ENCODE results near the gene DRAM2.

DRAM2 gene

DNA sequence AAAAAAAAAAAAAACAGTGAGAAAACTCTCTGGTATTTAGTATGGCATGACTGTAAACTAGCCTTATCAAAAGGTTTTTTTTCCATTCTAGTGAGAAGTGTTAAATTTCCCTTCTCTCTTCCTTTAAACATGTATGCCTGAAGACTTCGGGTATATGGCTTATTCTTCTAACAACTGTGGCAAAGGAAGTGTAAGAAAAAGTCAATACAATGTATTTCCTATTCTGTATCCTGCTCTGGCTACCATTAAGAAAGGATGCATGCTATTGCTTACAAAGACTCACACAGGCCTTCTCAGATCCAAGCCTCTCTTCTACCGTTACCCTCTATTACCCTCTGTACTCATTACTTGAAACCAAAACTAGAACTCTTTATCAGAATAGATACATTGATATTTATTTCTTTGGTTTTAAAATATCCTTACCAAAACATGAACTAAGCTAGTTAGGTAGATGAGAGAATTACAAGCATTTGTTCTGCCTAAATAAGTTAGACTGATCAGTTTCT lies 8.5 kb upstream of the DRAM2 start:
- Histone ChIP-seq H3K27me3 (no peaks in the 10 kb centered on the region), H3K4me3 (ENCODE audit: low read depth in 1 of 2, low read length in 1 of 2) (no peak overlapping the region), H3K27ac (no peak overlapping the region), H3K4me1 (ENCODE audit: control insufficient read depth in 1 of 2, insufficient read depth in 1 of 2, low read depth in 1 of 2, low read length in 1 of 2) (peaks cover 0 to 5% of the 10 kb centered on the region in 2 experiments), H3K9me3 (no peaks in the 10 kb centered on the region), H3K36me3 (peaks cover 57% of the 10 kb centered on the region)
- TF ChIP-seq, protein P1, sequence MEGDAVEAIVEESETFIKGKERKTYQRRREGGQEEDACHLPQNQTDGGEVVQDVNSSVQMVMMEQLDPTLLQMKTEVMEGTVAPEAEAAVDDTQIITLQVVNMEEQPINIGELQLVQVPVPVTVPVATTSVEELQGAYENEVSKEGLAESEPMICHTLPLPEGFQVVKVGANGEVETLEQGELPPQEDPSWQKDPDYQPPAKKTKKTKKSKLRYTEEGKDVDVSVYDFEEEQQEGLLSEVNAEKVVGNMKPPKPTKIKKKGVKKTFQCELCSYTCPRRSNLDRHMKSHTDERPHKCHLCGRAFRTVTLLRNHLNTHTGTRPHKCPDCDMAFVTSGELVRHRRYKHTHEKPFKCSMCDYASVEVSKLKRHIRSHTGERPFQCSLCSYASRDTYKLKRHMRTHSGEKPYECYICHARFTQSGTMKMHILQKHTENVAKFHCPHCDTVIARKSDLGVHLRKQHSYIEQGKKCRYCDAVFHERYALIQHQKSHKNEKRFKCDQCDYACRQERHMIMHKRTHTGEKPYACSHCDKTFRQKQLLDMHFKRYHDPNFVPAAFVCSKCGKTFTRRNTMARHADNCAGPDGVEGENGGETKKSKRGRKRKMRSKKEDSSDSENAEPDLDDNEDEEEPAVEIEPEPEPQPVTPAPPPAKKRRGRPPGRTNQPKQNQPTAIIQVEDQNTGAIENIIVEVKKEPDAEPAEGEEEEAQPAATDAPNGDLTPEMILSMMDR (IDR thresholded peaks at IDR 0.05) = no peak

DNA sequence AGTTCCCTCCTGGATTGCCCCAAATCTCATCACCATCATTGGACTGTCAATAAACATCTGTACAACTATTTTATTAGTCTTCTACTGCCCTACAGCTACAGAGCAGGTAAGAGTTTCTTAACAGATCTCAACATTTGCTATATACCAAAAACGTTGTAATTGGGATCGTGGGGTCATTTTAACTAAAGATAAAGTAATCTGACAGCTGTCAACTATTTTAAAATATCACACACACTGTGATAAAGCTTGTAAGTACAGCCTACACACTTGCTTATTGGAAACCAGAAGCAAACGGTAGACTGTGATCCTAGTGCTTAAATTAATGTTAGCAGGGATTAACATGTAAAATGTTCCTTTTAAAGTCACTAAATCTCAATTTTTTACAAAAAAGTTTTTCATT lies 8.1 kb upstream of the DRAM2 start:
- no peaks in the 10 kb centered on the region for H3K27me3 ChIP-seq
- H3K4me1 ChIP-seq (ENCODE audit: control insufficient read depth in 1 of 2, insufficient read depth in 1 of 2, low read depth in 1 of 2, low read length in 1 of 2) = peaks cover 0 to 5% of the 10 kb centered on the region in 2 experiments
- H3K4me3 ChIP-seq (ENCODE audit: low read depth in 1 of 2, low read length in 1 of 2) = no peak overlapping the region
- no peaks in the 10 kb centered on the region for H3K9me3 ChIP-seq
- H3K27ac ChIP-seq = no peak overlapping the region
- TF ChIP-seq, protein P1 (IDR thresholded peaks at IDR 0.05) = no peak
- H3K36me3 ChIP-seq = peaks cover 52% of the 10 kb centered on the region

DNA sequence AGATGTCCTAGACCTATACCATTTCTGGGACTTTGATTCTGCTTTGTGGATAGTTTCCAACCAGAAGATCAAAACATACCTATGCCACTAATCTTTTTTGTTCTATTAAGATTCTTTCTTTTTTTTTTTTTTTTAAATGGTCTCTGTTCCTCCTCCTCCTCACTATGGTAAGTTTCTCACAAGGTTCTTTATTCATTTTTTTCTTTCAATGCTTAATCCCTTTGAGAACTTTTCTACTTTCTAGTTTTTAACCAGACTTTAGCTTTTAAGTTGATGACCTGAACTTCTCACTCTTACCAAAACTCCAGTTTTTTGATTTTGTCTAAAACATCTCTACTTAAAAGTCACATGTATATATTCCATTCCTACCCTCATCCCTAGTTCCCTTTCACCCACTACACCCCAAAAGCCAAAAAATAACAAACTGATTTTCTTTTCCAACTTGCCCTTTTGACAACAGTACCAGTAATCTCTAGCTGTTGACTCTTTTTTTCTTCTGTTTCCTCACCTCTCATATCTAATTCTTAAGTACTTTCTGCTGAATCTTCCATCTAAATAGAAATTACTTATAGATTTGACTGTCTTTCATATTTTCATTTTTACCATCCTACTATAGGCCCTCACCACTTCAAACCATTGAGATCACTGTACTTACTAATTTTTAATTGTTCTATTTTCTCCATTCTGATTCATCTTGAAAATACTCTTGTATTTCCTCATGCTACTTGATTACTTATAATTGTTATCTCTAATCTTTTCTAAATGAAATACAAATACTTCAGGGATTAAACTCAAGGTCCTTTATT lies 6.3 kb upstream of the DRAM2 start:
- Histone ChIP-seq H3K27ac (no peak overlapping the region), H3K9me3 (no peaks in the 10 kb centered on the region), H3K27me3 (no peaks in the 10 kb centered on the region), H3K4me1 (ENCODE audit: control insufficient read depth in 1 of 2, insufficient read depth in 1 of 2, low read depth in 1 of 2, low read length in 1 of 2) (peaks cover 10% of the 10 kb centered on the region in 2 experiments), H3K4me3 (ENCODE audit: low read depth in 1 of 2, low read length in 1 of 2) (no peak overlapping the region), H3K36me3 (peaks cover 38% of the 10 kb centered on the region)
- TF ChIP-seq, protein P1 (IDR thresholded peaks at IDR 0.05) = no peak

DNA sequence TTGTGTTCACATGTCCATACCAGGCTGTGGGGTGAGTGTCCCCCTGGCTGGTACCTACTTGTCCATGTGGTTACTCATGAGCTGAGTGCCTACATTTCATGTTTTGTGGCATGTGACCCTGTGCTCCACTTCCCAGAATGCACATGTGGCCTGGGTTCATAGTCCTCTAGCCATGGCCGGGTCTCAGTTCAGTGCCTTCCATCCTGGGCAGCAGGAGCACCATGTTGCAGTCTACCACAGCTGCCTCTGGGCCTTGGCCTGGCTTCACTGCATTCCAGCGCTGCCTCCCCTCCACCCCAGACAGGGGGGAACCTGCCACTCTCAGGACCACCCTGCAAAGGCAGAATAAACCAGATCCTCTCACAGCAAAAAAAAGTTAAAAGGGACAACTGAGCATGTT lies 5.6 kb upstream of the DRAM2 start:
- H3K4me1 ChIP-seq (ENCODE audit: control insufficient read depth in 1 of 2, insufficient read depth in 1 of 2, low read depth in 1 of 2, low read length in 1 of 2) = peaks cover 16% of the 10 kb centered on the region in 2 experiments

DNA sequence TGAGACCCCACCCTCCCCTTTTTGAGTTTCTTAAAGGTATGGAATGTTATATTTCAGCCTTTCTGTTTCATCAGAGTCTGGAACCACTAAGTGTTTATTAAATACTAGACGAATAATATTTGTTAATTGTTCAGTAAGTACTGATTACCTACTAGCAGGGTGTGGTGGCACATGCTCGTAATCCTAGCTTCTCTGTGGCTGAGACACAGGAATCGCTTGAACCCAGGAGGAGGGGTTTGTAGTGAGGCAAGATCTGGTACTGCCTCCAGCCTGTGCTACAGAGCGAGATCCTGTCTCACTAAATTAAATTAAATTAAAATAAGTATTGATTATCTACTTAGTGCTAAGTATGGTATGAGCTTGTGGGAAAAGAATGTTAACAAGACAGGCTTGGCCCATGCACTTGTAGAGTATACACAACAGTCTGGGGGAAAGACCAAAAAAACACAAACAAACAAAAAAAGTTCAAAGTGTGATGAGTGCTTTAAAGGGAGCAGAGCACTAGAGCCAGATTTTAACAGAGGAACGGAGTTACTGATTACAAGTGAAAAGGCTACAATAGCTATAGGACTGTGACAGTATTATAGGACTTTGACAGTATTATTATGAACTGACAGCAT lies 2.6 kb upstream of the DRAM2 start:
- H3K4me3 ChIP-seq (ENCODE audit: low read depth in 1 of 2, low read length in 1 of 2) = no peak overlapping the region
- no peaks in the 10 kb centered on the region for H3K27me3 ChIP-seq
- no peaks in the 10 kb centered on the region for H3K9me3 ChIP-seq
- H3K4me1 ChIP-seq (ENCODE audit: control insufficient read depth in 1 of 2, insufficient read depth in 1 of 2, low read depth in 1 of 2, low read length in 1 of 2) = peaks cover 24% of the 10 kb centered on the region in 2 experiments
- TF ChIP-seq, protein P1 (IDR thresholded peaks at IDR 0.05) = no peak
- peaks cover 14% of the 10 kb centered on the region for H3K36me3 ChIP-seq
- no peak overlapping the region for H3K27ac ChIP-seq

More for the DNA sequence above, 5.6 kb upstream of the DRAM2 start:
- TF ChIP-seq, protein P1 (IDR thresholded peaks at IDR 0.05) = no peak
- no peaks in the 10 kb centered on the region for H3K9me3 ChIP-seq
- H3K36me3 ChIP-seq = peaks cover 36% of the 10 kb centered on the region
- no peaks in the 10 kb centered on the region for H3K27me3 ChIP-seq
- no peak overlapping the region for H3K4me3 ChIP-seq (ENCODE audit: low read depth in 1 of 2, low read length in 1 of 2)
- H3K27ac ChIP-seq = no peak overlapping the region
